SK-N-SH (cell line): ENCODE results near the gene CCDC107. TPM values are rescaled to one million over a fixed set of nuclear protein-coding genes. Genes with fewer than 3 reads are reported as not detected.
A peak's percentile ranks its signal among the peaks of the same experiment; 100 is the strongest.

Experiments
- CTCF ChIA-PET: fragments of 300-600, 350-600 bp; formaldehyde crosslinking; extraction: SDS; loops from one replicate; lab custom pipeline; 2021; lab: Yijun Ruan, JAX
- POLR2A ChIA-PET: fragments of 350-600 bp; sonication (Branson Sonifier 250); formaldehyde crosslinking; extraction: SDS; loops from one replicate; lab custom pipeline; 2020; ENCODE audit warnings: antibody characterized with exemption, inconsistent platforms; lab: Yijun Ruan, JAX
- DNase-seq: peaks from one replicate; pipeline ENCODE4 v3.0.0; 2012
- H2AFZ ChIP-seq: fragments of 200-600 bp; sonication (generic); 2 replicates; pipeline ENCODE4 v1.8.1; 2016; ENCODE audit warnings: antibody characterized with exemption, mild to moderate bottlenecking, low read depth
- H3F3A ChIP-seq: fragments of 200-600 bp; sonication (generic); replicated peaks from 2 replicates; pipeline ENCODE3; 2016; ENCODE audit warnings: antibody characterized with exemption, mild to moderate bottlenecking; ENCODE audit not compliant: insufficient read depth
- H3K27ac ChIP-seq, 2 experiments: fragments of 200-500 bp in 1 of 2; fragments of 200-600 bp in 1 of 2; sonication (Bioruptor generic) in 1 of 2; sonication (generic), shearing (Covaris generic) in 1 of 2; 2 replicates each; pipeline versions ENCODE4 v1.5.1 to v1.6.1; 2014 to 2016; ENCODE audit warnings: low read depth in 2 of 2, inconsistent platforms in 1 of 2, low read length in 1 of 2, mild to moderate bottlenecking in 1 of 2, mixed read lengths in 1 of 2
- H3K27me3 ChIP-seq: fragments of 200-600 bp; sonication (generic), shearing (Covaris generic); 2 replicates; pipeline ENCODE4 v1.6.1; 2016; ENCODE audit warnings: mixed run types; ENCODE audit not compliant: insufficient read depth
- H3K36me3 ChIP-seq, 2 experiments: fragments of 200-500 bp in 1 of 2; fragments of 200-600 bp in 1 of 2; sonication (Bioruptor generic) in 1 of 2; sonication (generic) in 1 of 2; replicated peaks in 1 of 2; 2 replicates each; pipeline versions ENCODE3 to v1.5.1; 2014 to 2016; ENCODE audit warnings: low read length in 1 of 2, mild to moderate bottlenecking in 1 of 2; ENCODE audit not compliant: insufficient read depth in 2 of 2, control insufficient read depth in 1 of 2
- H3K4me1 ChIP-seq, 2 experiments: fragments of 200-500 bp in 1 of 2; fragments of 200-600 bp in 1 of 2; sonication (Bioruptor generic) in 1 of 2; sonication (generic), shearing (Covaris generic) in 1 of 2; 2 replicates each; pipeline versions ENCODE4 v1.5.1 to v1.6.1; 2014 to 2016; ENCODE audit warnings: low read depth in 1 of 2, low read length in 1 of 2, mixed run types in 1 of 2; ENCODE audit not compliant: insufficient read depth in 2 of 2, control insufficient read depth in 1 of 2
- H3K4me2 ChIP-seq: fragments of 200-600 bp; sonication (generic), shearing (Covaris generic); 2 replicates; pipeline ENCODE4 v1.6.1; 2017; ENCODE audit warnings: mixed run types
- H3K4me3 ChIP-seq, 2 experiments: fragments of 200-500 bp in 1 of 2; fragments of 200-600 bp in 1 of 2; sonication (Bioruptor generic) in 1 of 2; sonication (generic), shearing (Covaris generic) in 1 of 2; 2 replicates each; pipeline versions ENCODE4 v1.5.1 to v1.8.1; 2014 to 2016; ENCODE audit warnings: low read depth in 2 of 2, inconsistent platforms in 1 of 2, low read length in 1 of 2, mild to moderate bottlenecking in 1 of 2, mixed read lengths in 1 of 2, moderate library complexity in 1 of 2
- H3K79me2 ChIP-seq: fragments of 200-600 bp; sonication (generic); 2 replicates; pipeline ENCODE4 v1.8.1; 2017; ENCODE audit warnings: mild to moderate bottlenecking; ENCODE audit not compliant: insufficient read depth
- H3K9ac ChIP-seq: fragments of 200-600 bp; sonication (generic); 2 replicates; pipeline ENCODE4 v1.6.1; 2017; ENCODE audit warnings: mixed run types
- H3K9me2 ChIP-seq: fragments of 200-600 bp; sonication (generic); 2 replicates; pipeline ENCODE4 v1.6.1; 2017; ENCODE audit warnings: mixed run types
- H3K9me3 ChIP-seq: fragments of 200-600 bp; sonication (generic); 2 replicates; pipeline ENCODE4 v1.6.1; 2017; ENCODE audit warnings: mixed run types, mild to moderate bottlenecking, moderate library complexity
- H4K20me1 ChIP-seq: fragments of 200-600 bp; sonication (generic); 2 replicates; pipeline ENCODE4 v1.6.1; 2017; ENCODE audit warnings: mild to moderate bottlenecking, mixed run types; ENCODE audit not compliant: insufficient read depth
- CHD2 ChIP-seq: fragments of 150-350 bp; IDR thresholded peaks from 2 replicates; pipeline ENCODE4 v1.6.1; 2018; ENCODE audit warnings: low read length; ENCODE audit not compliant: partially characterized antibody
- ELF1 ChIP-seq: IDR thresholded peaks from 2 replicates; pipeline ENCODE4 v1.4.0; 2012
- EP300 ChIP-seq, 2 experiments: IDR thresholded peaks; 2 replicates each; pipeline versions ENCODE4 v1.4.0 to v1.6.1; 2012; ENCODE audit warnings: borderline replicate concordance in 1 of 2, low read depth in 1 of 2, low read length in 1 of 2
- EZH2phosphoT487 ChIP-seq: fragments of 200-600 bp; sonication (generic); IDR thresholded peaks from 2 replicates; pipeline ENCODE4 v1.6.1; 2017; ENCODE audit warnings: low read depth, mixed run types, mild to moderate bottlenecking, antibody characterized with exemption, moderate library complexity, borderline replicate concordance
- FOXJ3 ChIP-seq: sonication (generic); formaldehyde crosslinking; IDR thresholded peaks from 2 replicates; pipeline ENCODE4 v1.5.1; 2020; ENCODE audit warnings: mild to moderate bottlenecking, missing genetic modification reagents
- FOXM1 ChIP-seq: IDR thresholded peaks from 2 replicates; pipeline ENCODE4 v1.4.0; 2012; ENCODE audit warnings: low read depth, mild to moderate bottlenecking
- GATA2 ChIP-seq: sonication (generic); formaldehyde crosslinking; IDR thresholded peaks from 2 replicates; pipeline ENCODE4 v1.5.0; 2020; ENCODE audit warnings: mild to moderate bottlenecking, missing genetic modification reagents
- JUND ChIP-seq: IDR thresholded peaks from 2 replicates; pipeline ENCODE4 v1.4.0; 2012
- MEF2A ChIP-seq: IDR thresholded peaks from 2 replicates; pipeline ENCODE4 v1.4.0; 2012; ENCODE audit warnings: low read depth, borderline replicate concordance
- MXI1 ChIP-seq: IDR thresholded peaks from 2 replicates; pipeline ENCODE4 v1.6.1; 2012; ENCODE audit warnings: mild to moderate bottlenecking, low read depth, low read length, improper control_type of control experiment
- NFIC ChIP-seq: IDR thresholded peaks from 2 replicates; pipeline ENCODE4 v1.4.0; 2012; ENCODE audit warnings: borderline replicate concordance
- NRF1 ChIP-seq: IDR thresholded peaks from 2 replicates; pipeline ENCODE4 v1.6.1; 2012; ENCODE audit warnings: low read depth, mild to moderate bottlenecking, low read length
- POLR2AphosphoS5 ChIP-seq: IDR thresholded peaks from 2 replicates; pipeline ENCODE4 v1.6.1; 2012; ENCODE audit warnings: low read depth, low read length
- RAD21 ChIP-seq: IDR thresholded peaks from 2 replicates; pipeline ENCODE4 v1.6.1; 2012; ENCODE audit warnings: mild to moderate bottlenecking, low read length
- SMC3 ChIP-seq: IDR thresholded peaks from 2 replicates; pipeline ENCODE4 v1.6.1; 2012; ENCODE audit warnings: low read depth, low read length, improper control_type of control experiment
- TCF12 ChIP-seq: IDR thresholded peaks from 2 replicates; pipeline ENCODE4 v1.4.0; 2012
- WGBS: methylation state at CpG from one replicate; pipeline ENCODE4 v1.1.6; 2017; ENCODE audit warnings: low lambda C conversion rate; 5-methylcytosine and 5-hydroxymethylcytosine counted together
- polyA plus RNA-seq, 3 experiments: library from polyadenylated mRNA; depleted of rRNA; stranded (reverse); fragments of >200 nt; gene quantifications; 2 replicates each; pipeline ENCODE4 v1.2.3, GENCODE V29; 2012
- TF ChIP-seq, protein P1 (sequence below): fragments of 150-350 bp; IDR thresholded peaks from 2 replicates; pipeline ENCODE4 v1.6.1; 2017; ENCODE audit warnings: antibody characterized with exemption, low read length, low read depth, borderline replicate concordance
- TF ChIP-seq, protein P2 (sequence below): IDR thresholded peaks from 2 replicates; pipeline ENCODE4 v1.4.0; 2012; ENCODE audit warnings: low read depth
- TF ChIP-seq, protein P3 (sequence below): IDR thresholded peaks from 2 replicates; pipeline ENCODE4 v1.6.1; 2012; ENCODE audit warnings: mild to moderate bottlenecking, low read depth, low read length, moderate library complexity

Gene CCDC107
- polyA plus RNA-seq, 1 of the 3 experiments (the other 2 are of a cell fraction), result 22.0 TPM

DNA sequence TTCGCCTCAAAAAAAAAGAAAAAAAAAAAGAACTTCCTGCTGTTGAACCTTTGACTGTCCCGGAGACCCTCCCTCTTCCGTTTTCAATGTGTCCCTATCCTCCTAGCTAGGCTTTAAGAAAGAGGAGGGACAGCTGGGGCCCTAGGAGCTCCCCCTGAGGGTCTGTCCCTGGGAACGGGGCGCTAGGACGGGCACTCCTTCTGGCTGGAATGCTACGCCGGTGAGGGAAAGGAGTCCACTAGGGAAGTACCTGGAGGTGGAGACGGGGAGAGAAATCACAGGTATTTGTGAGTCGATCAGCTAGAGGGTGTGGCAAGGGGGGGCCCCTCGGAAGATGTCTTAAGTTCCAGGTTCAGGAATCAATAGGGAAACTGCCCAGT is 11.9 kb upstream of the CCDC107 start:
- ChIA-PET POLR2A (interaction anchor here (0.9 to 2.6 kb wide), 2 partner anchors 12 to 567 kb away, joined by 3 to 20 read pairs; partner anchors contain the start of genes CCDC107, FANCG and RMRP), CTCF (interaction anchor here (0.7 to 5.7 kb wide), 25 partner anchors 11 to 522 kb away, joined by 3 to 86 read pairs (median 4); partner anchors contain the start of genes CCDC107, CD72, CREB3 and GBA2)
- DNase-seq, result no peak
- no peaks in the 10 kb centered on the region for H3K9me2 ChIP-seq
- no peaks in the 10 kb centered on the region for H3K36me3 ChIP-seq
- peak overlapping the region; percentile 96 for H3K4me2 ChIP-seq
- H3K4me1 ChIP-seq, result peaks cover 6 to 7% of the 10 kb centered on the region in 2 experiments; a peak in 2 of 4 replicates
- peaks cover 6% of the 10 kb centered on the region for H3F3A ChIP-seq
- peak overlapping the region; percentile 63 for H3K9ac ChIP-seq
- no peaks in the 10 kb centered on the region for H3K79me2 ChIP-seq
- no peaks in the 10 kb centered on the region for H3K27me3 ChIP-seq
- peak overlapping the region in 1 of 2 experiments; percentile 76; a peak in 1 of 4 replicates for H3K27ac ChIP-seq
- H2AFZ ChIP-seq, result peak overlapping the region; percentile 97
- no peaks in the 10 kb centered on the region for H4K20me1 ChIP-seq
- TF ChIP-seq RAD21 (no peak), FOXJ3 (CRISPR knock-in tag) (no peak), SMC3 (no peak), MXI1 (no peak), JUND (no peak), NFIC (no peak), MEF2A (no peak), FOXM1 (no peak), EP300 (IDR thresholded peaks at IDR 0.05; ENCODE audit: borderline replicate concordance in 1 of 2, low read depth in 1 of 2, low read length in 1 of 2) (no peak), GATA2 (CRISPR knock-in tag) (no peak), ELF1 (no peak)
- TF ChIP-seq, protein P1, sequence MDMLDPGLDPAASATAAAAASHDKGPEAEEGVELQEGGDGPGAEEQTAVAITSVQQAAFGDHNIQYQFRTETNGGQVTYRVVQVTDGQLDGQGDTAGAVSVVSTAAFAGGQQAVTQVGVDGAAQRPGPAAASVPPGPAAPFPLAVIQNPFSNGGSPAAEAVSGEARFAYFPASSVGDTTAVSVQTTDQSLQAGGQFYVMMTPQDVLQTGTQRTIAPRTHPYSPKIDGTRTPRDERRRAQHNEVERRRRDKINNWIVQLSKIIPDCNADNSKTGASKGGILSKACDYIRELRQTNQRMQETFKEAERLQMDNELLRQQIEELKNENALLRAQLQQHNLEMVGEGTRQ, result no peak
- TF ChIP-seq, protein P2, sequence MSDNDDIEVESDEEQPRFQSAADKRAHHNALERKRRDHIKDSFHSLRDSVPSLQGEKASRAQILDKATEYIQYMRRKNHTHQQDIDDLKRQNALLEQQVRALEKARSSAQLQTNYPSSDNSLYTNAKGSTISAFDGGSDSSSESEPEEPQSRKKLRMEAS, result no peak
- WGBS, result 35% methylated on average over 9 of the region's 11 CpGs
- H3K9me3 ChIP-seq, result no peaks in the 10 kb centered on the region
- H3K4me3 ChIP-seq, result peak overlapping the region; percentile 61 to 67

DNA sequence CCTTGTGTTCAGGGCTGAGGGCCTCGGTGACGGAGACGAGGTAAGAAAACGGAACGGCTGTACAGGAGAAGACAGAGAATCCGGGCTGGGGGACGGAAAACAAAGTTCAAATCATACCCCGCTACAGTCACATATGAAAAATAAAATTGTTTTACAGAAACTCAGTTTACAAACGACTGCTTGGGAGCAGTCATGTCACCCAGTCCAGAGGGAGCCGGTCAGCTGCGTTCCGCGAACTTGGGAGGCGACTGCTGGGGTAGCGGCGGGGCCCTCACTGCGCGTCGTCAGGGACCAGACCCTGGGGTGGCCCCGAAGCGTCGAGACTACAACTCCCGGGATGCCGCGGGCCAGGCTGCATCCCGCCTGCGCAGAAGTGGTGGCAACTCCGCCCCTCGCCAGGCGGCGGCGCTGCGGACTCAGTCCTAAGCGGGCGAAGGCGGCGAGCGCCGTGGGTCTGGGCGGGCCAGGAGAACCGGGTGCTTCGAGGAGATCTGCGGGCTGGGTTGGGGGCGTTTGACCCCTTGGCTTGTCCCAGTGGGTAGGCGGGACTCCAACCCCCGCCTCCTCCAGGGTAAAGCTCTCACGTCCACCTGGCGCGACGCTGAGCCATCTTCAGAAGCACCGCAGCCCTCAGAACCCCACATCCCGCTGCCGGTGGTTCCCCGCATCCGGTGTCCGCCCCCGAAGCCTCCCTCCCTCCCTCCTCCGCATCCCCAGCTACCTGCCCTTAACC is 11.4 kb upstream of the CCDC107 start:
- no peaks in the 10 kb centered on the region for H4K20me1 ChIP-seq
- WGBS, result 8% methylated on average over 8 of the region's 58 CpGs
- ChIA-PET POLR2A (interaction anchor here (0.9 to 2.6 kb wide), 4 partner anchors 12 to 567 kb away, joined by 3 to 20 read pairs (median 4); partner anchors contain the start of genes CCDC107, FANCG and RMRP), CTCF (interaction anchor here (0.6 to 5.7 kb wide), 39 partner anchors 11 to 522 kb away, joined by 3 to 86 read pairs (median 4); partner anchors contain the start of genes ARHGEF39, CCDC107, CD72 and CREB3)
- H3K4me2 ChIP-seq, result peak overlapping the region; percentile 96
- peak overlapping the region; percentile 63 for H3K9ac ChIP-seq
- H3K27ac ChIP-seq, result peak overlapping the region in 1 of 2 experiments; percentile 76; a peak in 1 of 4 replicates
- peaks cover 6% of the 10 kb centered on the region for H3F3A ChIP-seq
- peak; percentile 97 for DNase-seq
- no peaks in the 10 kb centered on the region for H3K9me3 ChIP-seq
- no peaks in the 10 kb centered on the region for H3K79me2 ChIP-seq
- H3K27me3 ChIP-seq, result no peaks in the 10 kb centered on the region
- peak overlapping the region; percentile 61 to 67 for H3K4me3 ChIP-seq
- no peaks in the 10 kb centered on the region for H3K9me2 ChIP-seq
- peaks cover 6 to 7% of the 10 kb centered on the region in 2 experiments; a peak in 2 of 4 replicates for H3K4me1 ChIP-seq
- H2AFZ ChIP-seq, result peak overlapping the region; percentile 97
- no peaks in the 10 kb centered on the region for H3K36me3 ChIP-seq
- TF ChIP-seq TCF12 (no peak), NRF1 (peak; percentile 79), POLR2AphosphoS5 (peak; percentile 79; the same call in 1 of the 2 replicates), SMC3 (peak; percentile 50), FOXM1 (no peak), EZH2phosphoT487 (no peak), RAD21 (peak; percentile 76), ELF1 (no peak), FOXJ3 (CRISPR knock-in tag) (peak; percentile 63; the same call in 1 of the 2 replicates), EP300 (IDR thresholded peaks at IDR 0.05; ENCODE audit: borderline replicate concordance in 1 of 2, low read depth in 1 of 2, low read length in 1 of 2) (no peak), CHD2 (no peak)
- TF ChIP-seq, protein P3, sequence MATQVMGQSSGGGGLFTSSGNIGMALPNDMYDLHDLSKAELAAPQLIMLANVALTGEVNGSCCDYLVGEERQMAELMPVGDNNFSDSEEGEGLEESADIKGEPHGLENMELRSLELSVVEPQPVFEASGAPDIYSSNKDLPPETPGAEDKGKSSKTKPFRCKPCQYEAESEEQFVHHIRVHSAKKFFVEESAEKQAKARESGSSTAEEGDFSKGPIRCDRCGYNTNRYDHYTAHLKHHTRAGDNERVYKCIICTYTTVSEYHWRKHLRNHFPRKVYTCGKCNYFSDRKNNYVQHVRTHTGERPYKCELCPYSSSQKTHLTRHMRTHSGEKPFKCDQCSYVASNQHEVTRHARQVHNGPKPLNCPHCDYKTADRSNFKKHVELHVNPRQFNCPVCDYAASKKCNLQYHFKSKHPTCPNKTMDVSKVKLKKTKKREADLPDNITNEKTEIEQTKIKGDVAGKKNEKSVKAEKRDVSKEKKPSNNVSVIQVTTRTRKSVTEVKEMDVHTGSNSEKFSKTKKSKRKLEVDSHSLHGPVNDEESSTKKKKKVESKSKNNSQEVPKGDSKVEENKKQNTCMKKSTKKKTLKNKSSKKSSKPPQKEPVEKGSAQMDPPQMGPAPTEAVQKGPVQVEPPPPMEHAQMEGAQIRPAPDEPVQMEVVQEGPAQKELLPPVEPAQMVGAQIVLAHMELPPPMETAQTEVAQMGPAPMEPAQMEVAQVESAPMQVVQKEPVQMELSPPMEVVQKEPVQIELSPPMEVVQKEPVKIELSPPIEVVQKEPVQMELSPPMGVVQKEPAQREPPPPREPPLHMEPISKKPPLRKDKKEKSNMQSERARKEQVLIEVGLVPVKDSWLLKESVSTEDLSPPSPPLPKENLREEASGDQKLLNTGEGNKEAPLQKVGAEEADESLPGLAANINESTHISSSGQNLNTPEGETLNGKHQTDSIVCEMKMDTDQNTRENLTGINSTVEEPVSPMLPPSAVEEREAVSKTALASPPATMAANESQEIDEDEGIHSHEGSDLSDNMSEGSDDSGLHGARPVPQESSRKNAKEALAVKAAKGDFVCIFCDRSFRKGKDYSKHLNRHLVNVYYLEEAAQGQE, result no peak
